Measurements from ENCODE around the gene NAA60. TPM values are rescaled to one million over a fixed set of nuclear protein-coding genes. Genes with fewer than 3 reads are reported as not detected.

The NAA60 gene
- total and polyA plus RNA-seq, 9 of the 15 experiments (the other 6 are each of a cell fraction or from before 2014, with no cell fraction given) = 2.1 to 49.4 (median 10.3) TPM

- TF ChIP-seq GTF3C2 (IDR thresholded peaks at IDR 0.05; ENCODE audit: borderline replicate concordance, extremely low read depth, insufficient read length) = no peak
- TF ChIP-seq XRCC4 (IDR thresholded peaks at IDR 0.05; ENCODE audit: extremely low read depth, insufficient read depth, insufficient read length) = no peak
- TF ChIP-seq GATA2 (CRISPR knock-in tag; IDR thresholded peaks at IDR 0.05) = no peak
- no peak for TF ChIP-seq SRSF1 (IDR thresholded peaks at IDR 0.05; ENCODE audit: low read depth, low read length)
- TF ChIP-seq, protein P1, sequence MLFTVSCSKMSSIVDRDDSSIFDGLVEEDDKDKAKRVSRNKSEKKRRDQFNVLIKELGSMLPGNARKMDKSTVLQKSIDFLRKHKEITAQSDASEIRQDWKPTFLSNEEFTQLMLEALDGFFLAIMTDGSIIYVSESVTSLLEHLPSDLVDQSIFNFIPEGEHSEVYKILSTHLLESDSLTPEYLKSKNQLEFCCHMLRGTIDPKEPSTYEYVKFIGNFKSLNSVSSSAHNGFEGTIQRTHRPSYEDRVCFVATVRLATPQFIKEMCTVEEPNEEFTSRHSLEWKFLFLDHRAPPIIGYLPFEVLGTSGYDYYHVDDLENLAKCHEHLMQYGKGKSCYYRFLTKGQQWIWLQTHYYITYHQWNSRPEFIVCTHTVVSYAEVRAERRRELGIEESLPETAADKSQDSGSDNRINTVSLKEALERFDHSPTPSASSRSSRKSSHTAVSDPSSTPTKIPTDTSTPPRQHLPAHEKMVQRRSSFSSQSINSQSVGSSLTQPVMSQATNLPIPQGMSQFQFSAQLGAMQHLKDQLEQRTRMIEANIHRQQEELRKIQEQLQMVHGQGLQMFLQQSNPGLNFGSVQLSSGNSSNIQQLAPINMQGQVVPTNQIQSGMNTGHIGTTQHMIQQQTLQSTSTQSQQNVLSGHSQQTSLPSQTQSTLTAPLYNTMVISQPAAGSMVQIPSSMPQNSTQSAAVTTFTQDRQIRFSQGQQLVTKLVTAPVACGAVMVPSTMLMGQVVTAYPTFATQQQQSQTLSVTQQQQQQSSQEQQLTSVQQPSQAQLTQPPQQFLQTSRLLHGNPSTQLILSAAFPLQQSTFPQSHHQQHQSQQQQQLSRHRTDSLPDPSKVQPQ (CRISPR knock-in tag; IDR thresholded peaks at IDR 0.05; ENCODE audit: borderline replicate concordance) = no peak
- no peak for TF ChIP-seq NFIC (IDR thresholded peaks at IDR 0.05)
These were observed 25.0 kb downstream of the NAA60 start (continued) for GRCh38 chr16:3468501-3468900.
